A549 (cell line): Measurements from ENCODE around the gene DFFB. TPM values are rescaled to one million over a fixed set of nuclear protein-coding genes. Genes with fewer than 3 reads are reported as not detected.

Source experiments
- ATAC-seq, 2 experiments: fragments of 200-7000 bp in 1 of 2; fragments of >200 bp in 1 of 2; cut with Nextera tagmentation in 1 of 2; cut with Tn5 transposase in 1 of 2; 3 replicates each; pipeline versions ENCODE4 v1.8.0 to v1.9.1; 2018 to 2020; ENCODE audit warnings: mild to moderate bottlenecking in 1 of 2, moderate library complexity in 1 of 2
- CTCF ChIA-PET: fragments of 300-600 bp; sonication (Branson Sonifier 250); formaldehyde crosslinking; extraction: SDS; loops from one replicate; lab custom pipeline; 2021; ENCODE audit warnings: antibody characterized with exemption, inconsistent platforms; lab: Yijun Ruan, JAX
- POLR2A ChIA-PET: fragments of 350-600 bp; formaldehyde crosslinking; extraction: SDS; loops from one replicate; lab custom pipeline; 2021; ENCODE audit warnings: antibody characterized with exemption, inconsistent platforms; lab: Yijun Ruan, JAX
- DNase-seq, 2 experiments: peaks; one replicate each; pipeline versions ENCODE4 v3.0.0 to v3.0.0-alpha.2; 2011 to 2016; ENCODE audit warnings: low read depth in 1 of 2, low spot score in 1 of 2
- FAIRE-seq: peaks from 2 replicates; lab custom pipeline; 2011; peaks lifted over from hg19 to GRCh38; lab: Jason Lieb, UNC
- H3K27ac ChIP-seq, 2 experiments: fragments of >200 bp; sonication (Bioruptor Twin); formaldehyde crosslinking; 3 replicates each; pipeline ENCODE4 v1.5.1; 2016 to 2017
- H3K4me1 ChIP-seq: fragments of >200 bp; sonication (Bioruptor Twin); formaldehyde crosslinking; 3 replicates; pipeline ENCODE4 v1.6.1; 2016
- H3K4me2 ChIP-seq: fragments of >200 bp; sonication (Bioruptor Twin); formaldehyde crosslinking; 3 replicates; pipeline ENCODE4 v1.6.1; 2016
- H3K4me3 ChIP-seq: fragments of >200 bp; sonication (Bioruptor Twin); formaldehyde crosslinking; 3 replicates; pipeline ENCODE4 v1.5.1; 2016
- H3K9me3 ChIP-seq: fragments of >200 bp; sonication (Bioruptor Twin); formaldehyde crosslinking; 3 replicates; pipeline ENCODE4 v1.6.1; 2016
- BHLHE40 ChIP-seq: IDR thresholded peaks from 2 replicates; pipeline ENCODE4 v1.6.1; 2012; ENCODE audit warnings: low read depth, low read length, inconsistent platforms
- CBX2 ChIP-seq: fragments of 200-600 bp; sonication (generic); IDR thresholded peaks from 2 replicates; pipeline ENCODE4 v1.6.1; 2016; ENCODE audit warnings: low read depth, mild to moderate bottlenecking, borderline replicate concordance
- CHD4 ChIP-seq: fragments of 200-600 bp; sonication (generic); IDR thresholded peaks from 2 replicates; pipeline ENCODE4 v1.6.1; 2016; ENCODE audit warnings: antibody characterized with exemption, mild to moderate bottlenecking, borderline replicate concordance
- EHMT2 ChIP-seq: fragments of 200-600 bp; sonication (generic); IDR thresholded peaks from 2 replicates; pipeline ENCODE4 v1.6.1; 2016; ENCODE audit warnings: antibody characterized with exemption, low read depth, mild to moderate bottlenecking, moderate library complexity
- EP300 ChIP-seq, 2 experiments: fragments of >200 bp; sonication (Bioruptor Twin); formaldehyde crosslinking; IDR thresholded peaks; 2 replicates in 1 of 2; 3 replicates in 1 of 2; pipeline ENCODE4 v1.6.1; 2016 to 2017
- GATA3 ChIP-seq: IDR thresholded peaks from 2 replicates; pipeline ENCODE4 v1.6.1; 2012; ENCODE audit warnings: borderline replicate concordance
- HEYL ChIP-seq: fragments of 250-450 bp; sonication (Bioruptor Pico); IDR thresholded peaks from 2 replicates; pipeline ENCODE4 v1.8.0; 2021; ENCODE audit warnings: mild to moderate bottlenecking, moderate library complexity
- HOXA7 ChIP-seq: fragments of 250-450 bp; sonication (Bioruptor Pico); IDR thresholded peaks from 2 replicates; pipeline ENCODE4 v1.5.0; 2020; ENCODE audit warnings: mild to moderate bottlenecking, moderate library complexity
- JUN ChIP-seq, 2 experiments: fragments of >200 bp; sonication (Bioruptor Twin); formaldehyde crosslinking; IDR thresholded peaks; 2 replicates in 1 of 2; 3 replicates in 1 of 2; pipeline ENCODE4 v1.6.1; 2016 to 2017
- JUNB ChIP-seq: fragments of >200 bp; sonication (Bioruptor Twin); formaldehyde crosslinking; IDR thresholded peaks from 2 replicates; pipeline ENCODE4 v1.6.1; 2016
- KDM1A ChIP-seq: fragments of 200-600 bp; sonication (generic); IDR thresholded peaks from 2 replicates; pipeline ENCODE4 v1.6.1; 2016; ENCODE audit warnings: low read depth, mild to moderate bottlenecking
- MAFK ChIP-seq: fragments of 450-650 bp; IDR thresholded peaks from 2 replicates; pipeline ENCODE4 v1.6.1; 2014; ENCODE audit not compliant: partially characterized antibody
- MAZ ChIP-seq: fragments of 150-350 bp; IDR thresholded peaks from 2 replicates; pipeline ENCODE4 v1.6.1; 2014; ENCODE audit warnings: antibody characterized with exemption, low read depth, low read length, borderline replicate concordance
- NPAS2 ChIP-seq: fragments of 250-450 bp; sonication (Bioruptor Pico); IDR thresholded peaks from 2 replicates; pipeline ENCODE4 v1.8.0; 2022; ENCODE audit warnings: mild to moderate bottlenecking, moderate library complexity, borderline replicate concordance
- RARB ChIP-seq: fragments of 250-450 bp; sonication (Bioruptor Pico); IDR thresholded peaks from 2 replicates; pipeline ENCODE4 v1.8.0; 2021; ENCODE audit warnings: mild to moderate bottlenecking, moderate library complexity
- RCOR1 ChIP-seq: fragments of 150-350 bp; IDR thresholded peaks from 2 replicates; pipeline ENCODE4 v1.6.1; 2014; ENCODE audit warnings: antibody characterized with exemption, low read length, low read depth
- RFX5 ChIP-seq: fragments of 450-650 bp; IDR thresholded peaks from 2 replicates; pipeline ENCODE4 v1.7.1; 2014; ENCODE audit warnings: antibody characterized with exemption, mild to moderate bottlenecking, moderate library complexity
- RNF2 ChIP-seq: fragments of 200-600 bp; sonication (generic); IDR thresholded peaks from 2 replicates; pipeline ENCODE4 v1.6.1; 2016; ENCODE audit warnings: low read depth, mild to moderate bottlenecking, antibody characterized with exemption, moderate library complexity, borderline replicate concordance
- SMC3 ChIP-seq: fragments of >200 bp; sonication (Bioruptor Twin); formaldehyde crosslinking; IDR thresholded peaks from 3 replicates; pipeline ENCODE4 v1.6.1; 2018; ENCODE audit warnings: inconsistent platforms
- SREBF2 ChIP-seq: fragments of 450-650 bp; IDR thresholded peaks from 2 replicates; pipeline ENCODE4 v1.6.1; 2014; ENCODE audit warnings: mild to moderate bottlenecking, moderate library complexity
- ZC3H11A ChIP-seq: fragments of 450-650 bp; IDR thresholded peaks from 2 replicates; pipeline ENCODE4 v1.6.1; 2014; ENCODE audit warnings: antibody characterized with exemption, mild to moderate bottlenecking
- ZFP36 ChIP-seq: fragments of 450-650 bp; IDR thresholded peaks from 2 replicates; pipeline ENCODE4 v1.6.1; 2014; ENCODE audit warnings: borderline replicate concordance; ENCODE audit not compliant: partially characterized antibody
- ZSCAN20 ChIP-seq: fragments of 250-450 bp; sonication (Bioruptor Pico); IDR thresholded peaks from 2 replicates; pipeline ENCODE4 v1.8.0; 2022; ENCODE audit warnings: mild to moderate bottlenecking, moderate library complexity
- WGBS: methylation state at CpG from one replicate; pipeline ENCODE4 v1.1.6; 2017; ENCODE audit errors: missing lambda C conversion rate; 5-methylcytosine and 5-hydroxymethylcytosine counted together
- polyA plus RNA-seq, 4 experiments: library from polyadenylated mRNA; depleted of rRNA in 3 of 4; stranded (reverse); fragments of >200 nt; fragmentation: RNase III in 1 of 4; extraction: RNeasy Plus Mini Kit Qiagen cat#74134 plus additional on column Dnase treatment in 1 of 4; gene quantifications; 2 replicates in 3 of 4; 3 replicates in 1 of 4; pipeline ENCODE4 v1.2.3, GENCODE V29; 2011 to 2017
- TF ChIP-seq, protein P1 (sequence below): fragments of >200 bp; sonication (Bioruptor Twin); formaldehyde crosslinking; IDR thresholded peaks from 2 replicates; pipeline ENCODE4 v1.6.1; 2016
- TF ChIP-seq, protein P2 (sequence below): IDR thresholded peaks from 2 replicates; pipeline ENCODE4 v1.6.1; 2012; ENCODE audit warnings: low read depth, borderline replicate concordance
- TF ChIP-seq, protein P3 (sequence below): fragments of 450-650 bp; IDR thresholded peaks from 2 replicates; pipeline ENCODE4 v1.6.1; 2014; ENCODE audit warnings: antibody characterized with exemption
- TF ChIP-seq, protein P4 (sequence below): fragments of >200 bp; sonication (Bioruptor Twin); formaldehyde crosslinking; IDR thresholded peaks from 3 replicates; pipeline ENCODE4 v1.5.1; 2016
- TF ChIP-seq, protein P5 (sequence below): fragments of 250-450 bp; sonication (Bioruptor Pico); IDR thresholded peaks from 2 replicates; pipeline ENCODE4 v1.5.0; 2021; ENCODE audit warnings: mild to moderate bottlenecking, moderate library complexity, borderline replicate concordance

The DFFB gene
- polyA plus RNA-seq, 2 of the 4 experiments (the other 2 are of a cell fraction) = 2.5 to 3.7 TPM

DNA sequence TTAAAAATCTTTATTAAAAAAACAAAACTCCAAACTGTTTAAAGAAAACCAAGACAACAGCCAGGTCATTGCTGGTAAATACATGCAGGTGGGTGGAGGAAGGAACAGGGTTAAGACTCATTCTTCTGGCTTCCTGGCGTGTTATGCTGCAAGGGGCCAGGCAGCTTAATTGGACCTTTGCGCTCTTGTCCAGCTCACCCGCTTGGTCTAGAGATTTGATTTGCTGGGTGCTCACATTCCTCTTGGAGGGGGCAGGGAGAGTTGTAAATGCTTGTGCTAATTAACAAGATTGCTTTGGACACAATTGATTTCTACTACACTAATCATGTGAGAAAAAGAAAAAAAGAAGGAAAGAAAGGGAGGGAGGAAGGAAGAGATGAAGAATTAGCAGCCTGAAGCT lies 10.7 kb upstream of the DFFB start:
- ATAC-seq (no peak), DNase-seq (no peak), FAIRE-seq (no peak)
- 83% methylated on average over 3 of the region's 3 CpGs for WGBS
- Histone ChIP-seq H3K4me1 (no peaks in the 10 kb centered on the region), H3K27ac (no peak overlapping the region), H3K4me3 (no peak overlapping the region), H3K9me3 (no peaks in the 10 kb centered on the region), H3K4me2 (no peak overlapping the region)
- TF ChIP-seq HEYL (CRISPR knock-in tag) (no peak), BHLHE40 (no peak), JUNB (no peak), HOXA7 (no peak), ZSCAN20 (CRISPR knock-in tag) (no peak), EP300 (IDR thresholded peaks at IDR 0.05) (no peak), NPAS2 (CRISPR knock-in tag) (no peak)
- TF ChIP-seq, protein P1, sequence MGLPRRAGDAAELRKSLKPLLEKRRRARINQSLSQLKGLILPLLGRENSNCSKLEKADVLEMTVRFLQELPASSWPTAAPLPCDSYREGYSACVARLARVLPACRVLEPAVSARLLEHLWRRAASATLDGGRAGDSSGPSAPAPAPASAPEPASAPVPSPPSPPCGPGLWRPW = no peak
- TF ChIP-seq, protein P2, sequence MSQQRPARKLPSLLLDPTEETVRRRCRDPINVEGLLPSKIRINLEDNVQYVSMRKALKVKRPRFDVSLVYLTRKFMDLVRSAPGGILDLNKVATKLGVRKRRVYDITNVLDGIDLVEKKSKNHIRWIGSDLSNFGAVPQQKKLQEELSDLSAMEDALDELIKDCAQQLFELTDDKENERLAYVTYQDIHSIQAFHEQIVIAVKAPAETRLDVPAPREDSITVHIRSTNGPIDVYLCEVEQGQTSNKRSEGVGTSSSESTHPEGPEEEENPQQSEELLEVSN = no peak
- TF ChIP-seq, protein P3, sequence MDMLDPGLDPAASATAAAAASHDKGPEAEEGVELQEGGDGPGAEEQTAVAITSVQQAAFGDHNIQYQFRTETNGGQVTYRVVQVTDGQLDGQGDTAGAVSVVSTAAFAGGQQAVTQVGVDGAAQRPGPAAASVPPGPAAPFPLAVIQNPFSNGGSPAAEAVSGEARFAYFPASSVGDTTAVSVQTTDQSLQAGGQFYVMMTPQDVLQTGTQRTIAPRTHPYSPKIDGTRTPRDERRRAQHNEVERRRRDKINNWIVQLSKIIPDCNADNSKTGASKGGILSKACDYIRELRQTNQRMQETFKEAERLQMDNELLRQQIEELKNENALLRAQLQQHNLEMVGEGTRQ = no peak
- CTCF ChIA-PET = interaction anchor here (0.6 to 1.2 kb wide), 2 partner anchors 45 to 121 kb away, joined by 3 read pairs; no protein-coding TSS in a partner anchor
- POLR2A ChIA-PET = no interaction called here

DNA sequence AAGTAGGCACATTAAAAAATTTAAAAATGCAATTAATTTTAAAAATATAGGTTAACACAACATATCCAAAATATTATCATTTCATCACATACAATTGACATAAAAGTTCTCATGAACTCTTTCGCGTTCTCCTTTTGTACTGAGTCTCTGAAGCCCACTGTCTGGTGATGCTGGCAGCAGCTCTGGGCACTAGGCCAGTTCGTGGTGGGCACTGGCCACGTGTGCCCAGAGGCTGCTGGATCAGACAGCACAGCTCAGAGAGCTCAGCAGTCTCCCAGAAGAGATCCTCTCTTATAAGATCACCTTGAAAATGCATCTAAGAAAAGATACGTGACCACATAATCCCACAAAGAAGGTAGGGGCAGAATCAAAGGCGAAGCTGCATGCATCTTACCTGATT lies 10.2 kb upstream of the DFFB start:
- H3K4me2 ChIP-seq = no peak overlapping the region
- no peaks in the 10 kb centered on the region for H3K4me1 ChIP-seq
- WGBS = 71% methylated on average over 6 of the region's 6 CpGs
- ATAC-seq = no peak
- H3K27ac ChIP-seq = no peak overlapping the region
- DNase-seq = no peak
- POLR2A ChIA-PET = no interaction called here
- FAIRE-seq = no peak
- CTCF ChIA-PET = interaction anchor here (0.6 to 1.2 kb wide), 3 partner anchors 11 to 128 kb away, joined by 3 to 4 read pairs (median 3); partner anchors contain the start of genes CEP104 and DFFB
- no peaks in the 10 kb centered on the region for H3K9me3 ChIP-seq
- TF ChIP-seq MAFK (no peak), KDM1A (no peak), MAZ (no peak), GATA3 (no peak), RNF2 (no peak), ZSCAN20 (CRISPR knock-in tag) (no peak), ZC3H11A (no peak), CHD4 (no peak)
- TF ChIP-seq, protein P4, sequence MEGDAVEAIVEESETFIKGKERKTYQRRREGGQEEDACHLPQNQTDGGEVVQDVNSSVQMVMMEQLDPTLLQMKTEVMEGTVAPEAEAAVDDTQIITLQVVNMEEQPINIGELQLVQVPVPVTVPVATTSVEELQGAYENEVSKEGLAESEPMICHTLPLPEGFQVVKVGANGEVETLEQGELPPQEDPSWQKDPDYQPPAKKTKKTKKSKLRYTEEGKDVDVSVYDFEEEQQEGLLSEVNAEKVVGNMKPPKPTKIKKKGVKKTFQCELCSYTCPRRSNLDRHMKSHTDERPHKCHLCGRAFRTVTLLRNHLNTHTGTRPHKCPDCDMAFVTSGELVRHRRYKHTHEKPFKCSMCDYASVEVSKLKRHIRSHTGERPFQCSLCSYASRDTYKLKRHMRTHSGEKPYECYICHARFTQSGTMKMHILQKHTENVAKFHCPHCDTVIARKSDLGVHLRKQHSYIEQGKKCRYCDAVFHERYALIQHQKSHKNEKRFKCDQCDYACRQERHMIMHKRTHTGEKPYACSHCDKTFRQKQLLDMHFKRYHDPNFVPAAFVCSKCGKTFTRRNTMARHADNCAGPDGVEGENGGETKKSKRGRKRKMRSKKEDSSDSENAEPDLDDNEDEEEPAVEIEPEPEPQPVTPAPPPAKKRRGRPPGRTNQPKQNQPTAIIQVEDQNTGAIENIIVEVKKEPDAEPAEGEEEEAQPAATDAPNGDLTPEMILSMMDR = no peak
- H3K4me3 ChIP-seq = no peak overlapping the region

DNA sequence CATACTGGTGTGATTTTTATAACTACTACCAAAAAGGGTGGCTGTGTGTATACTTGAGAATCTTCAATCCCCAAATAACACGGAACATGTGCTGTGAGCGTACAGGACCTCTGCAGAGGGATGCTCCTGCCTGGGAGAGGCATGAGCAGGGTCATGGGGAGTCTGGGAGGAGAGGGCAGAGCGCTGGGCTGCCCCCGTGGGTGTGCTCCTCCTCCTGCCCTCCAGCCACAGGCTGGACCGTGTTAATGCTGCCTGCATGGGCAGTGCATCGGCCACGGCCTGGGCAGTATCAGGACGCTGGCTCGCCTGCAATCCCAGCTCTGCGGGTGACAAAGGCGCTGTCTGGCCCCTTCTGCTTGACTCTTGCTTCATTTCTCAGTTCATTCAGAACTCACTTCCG lies 6.4 kb upstream of the DFFB start:
- POLR2A ChIA-PET = no interaction called here
- no peak for FAIRE-seq
- TF ChIP-seq ZFP36 (no peak), MAFK (no peak), HEYL (CRISPR knock-in tag) (no peak), GATA3 (no peak), CBX2 (no peak), RFX5 (no peak), SREBF2 (no peak), RARB (CRISPR knock-in tag) (no peak), EHMT2 (no peak), ZC3H11A (no peak), RCOR1 (no peak), SMC3 (no peak), JUN (IDR thresholded peaks at IDR 0.05) (no peak), KDM1A (no peak)
- TF ChIP-seq, protein P1 = no peak
- TF ChIP-seq, protein P3 = no peak
- TF ChIP-seq, protein P5, sequence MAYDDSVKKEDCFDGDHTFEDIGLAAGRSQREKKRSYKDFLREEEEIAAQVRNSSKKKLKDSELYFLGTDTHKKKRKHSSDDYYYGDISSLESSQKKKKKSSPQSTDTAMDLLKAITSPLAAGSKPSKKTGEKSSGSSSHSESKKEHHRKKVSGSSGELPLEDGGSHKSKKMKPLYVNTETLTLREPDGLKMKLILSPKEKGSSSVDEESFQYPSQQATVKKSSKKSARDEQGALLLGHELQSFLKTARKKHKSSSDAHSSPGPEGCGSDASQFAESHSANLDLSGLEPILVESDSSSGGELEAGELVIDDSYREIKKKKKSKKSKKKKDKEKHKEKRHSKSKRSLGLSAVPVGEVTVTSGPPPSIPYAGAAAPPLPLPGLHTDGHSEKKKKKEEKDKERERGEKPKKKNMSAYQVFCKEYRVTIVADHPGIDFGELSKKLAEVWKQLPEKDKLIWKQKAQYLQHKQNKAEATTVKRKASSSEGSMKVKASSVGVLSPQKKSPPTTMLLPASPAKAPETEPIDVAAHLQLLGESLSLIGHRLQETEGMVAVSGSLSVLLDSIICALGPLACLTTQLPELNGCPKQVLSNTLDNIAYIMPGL = no peak

More for the DNA sequence above, 6.4 kb upstream of the DFFB start:
- Histone ChIP-seq H3K4me3 (no peak overlapping the region), H3K27ac (no peak overlapping the region), H3K9me3 (no peaks in the 10 kb centered on the region), H3K4me2 (no peak overlapping the region), H3K4me1 (peaks cover 3% of the 10 kb centered on the region; the same call in 1 of the 3 replicates)
- WGBS = 83% methylated on average over 10 of the region's 12 CpGs
- CTCF ChIA-PET = no interaction called here
- DNase-seq = no peak
- ATAC-seq = no peak
